DMS 273 (cell line): ENCODE measurements around the gene KRTAP22-2.

Experiments
- DNase-seq: peaks from one replicate; lab custom pipeline; 2025; ENCODE audit not compliant: unreplicated experiment; lab: John Stamatoyannopoulos, UW

Gene KRTAP22-2

DNA sequence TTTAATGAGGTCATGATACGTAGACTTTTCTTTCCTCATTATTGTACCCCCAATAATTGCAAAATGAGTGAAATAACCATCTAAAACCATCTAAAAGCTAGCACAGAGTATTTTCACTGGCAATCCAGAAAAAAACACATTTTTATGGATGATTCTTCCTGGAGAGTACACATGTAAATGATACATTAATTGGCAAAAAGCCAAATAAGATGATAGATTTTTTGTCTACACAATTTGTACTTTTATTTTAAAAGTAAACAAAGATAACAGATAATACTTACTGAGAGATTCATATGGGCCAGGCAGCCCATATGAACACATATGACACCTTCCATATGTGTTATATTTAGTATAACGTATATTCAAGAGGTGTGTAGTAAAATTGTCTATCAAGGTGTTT, 26.6 kb downstream of the KRTAP22-2 start:
- DNase-seq: no peak

DNA sequence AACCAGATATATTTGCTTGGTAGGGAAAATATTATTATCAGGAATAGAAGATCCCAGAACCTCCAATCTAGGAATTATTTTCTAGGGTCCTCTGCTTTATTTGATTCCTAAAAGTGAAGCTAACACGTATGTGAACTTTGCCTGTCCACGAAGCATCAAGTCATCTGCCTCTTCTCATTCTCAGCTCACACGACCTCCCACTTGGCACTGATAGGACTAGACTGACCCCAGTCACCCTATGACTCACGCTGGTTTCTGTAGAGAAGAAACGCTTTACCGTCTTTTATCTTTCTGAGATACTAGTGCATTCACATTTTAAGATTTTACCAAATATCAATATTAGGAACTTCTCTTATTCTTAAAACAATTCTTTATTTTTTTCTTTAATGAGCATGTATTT, 27.1 kb downstream of the KRTAP22-2 start:
- DNase-seq: no peak

DNA sequence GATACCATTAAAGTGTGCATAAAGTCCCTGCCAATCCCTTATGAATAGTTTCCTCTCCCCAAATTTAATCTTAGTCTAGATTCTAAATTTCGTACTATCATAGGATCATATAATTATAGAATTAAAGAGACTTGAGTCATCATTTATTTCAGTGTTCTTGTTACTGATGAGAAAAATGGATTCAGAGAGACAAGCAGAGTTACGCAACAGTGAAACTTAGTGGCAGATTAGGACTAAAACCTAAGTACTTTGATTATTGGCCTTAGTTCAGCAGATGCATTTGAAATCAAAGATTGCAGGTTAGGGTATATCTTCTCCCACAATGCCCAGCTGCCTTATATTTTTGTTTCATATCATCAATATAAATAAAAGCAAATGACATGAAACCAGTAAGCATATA, 28.2 kb downstream of the KRTAP22-2 start:
- no peak for DNase-seq

DNA sequence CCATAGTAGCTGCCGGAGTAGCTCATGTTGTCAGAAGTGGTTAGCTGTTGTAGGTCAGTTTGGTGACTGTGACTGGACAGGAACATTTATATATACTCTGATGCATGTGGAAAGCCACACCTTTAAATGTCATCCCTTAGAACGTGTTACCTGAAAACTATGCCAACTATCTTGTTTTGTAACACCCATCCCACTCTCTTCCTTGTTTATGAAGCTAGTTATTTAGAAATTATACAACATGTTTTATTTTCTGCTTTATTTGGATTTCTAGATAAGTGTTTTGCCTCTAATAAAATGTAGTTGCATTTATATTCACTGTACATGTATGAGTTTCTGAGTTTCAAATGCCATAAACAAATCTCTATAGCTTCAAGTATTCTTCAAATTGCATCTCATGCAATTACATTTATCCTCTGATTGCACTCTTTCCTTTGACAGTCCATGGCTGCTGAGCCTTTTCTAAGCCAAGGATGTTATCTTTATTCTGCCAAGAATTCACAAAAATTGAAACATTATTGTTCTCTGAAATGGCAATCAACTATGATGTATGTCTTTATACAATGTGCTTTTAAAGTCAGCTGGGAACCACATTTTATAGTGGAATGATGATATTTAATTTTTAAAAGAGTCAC, 28.8 kb downstream of the KRTAP22-2 start, which contains the start of gene KRTAP19-7:
KRTAP19-7 (minus strand) TSS at position 51 of the 632 bp plus-strand sequence; CDS start at position 26, 25 bp downstream.
- DNase-seq: no peak

DNA sequence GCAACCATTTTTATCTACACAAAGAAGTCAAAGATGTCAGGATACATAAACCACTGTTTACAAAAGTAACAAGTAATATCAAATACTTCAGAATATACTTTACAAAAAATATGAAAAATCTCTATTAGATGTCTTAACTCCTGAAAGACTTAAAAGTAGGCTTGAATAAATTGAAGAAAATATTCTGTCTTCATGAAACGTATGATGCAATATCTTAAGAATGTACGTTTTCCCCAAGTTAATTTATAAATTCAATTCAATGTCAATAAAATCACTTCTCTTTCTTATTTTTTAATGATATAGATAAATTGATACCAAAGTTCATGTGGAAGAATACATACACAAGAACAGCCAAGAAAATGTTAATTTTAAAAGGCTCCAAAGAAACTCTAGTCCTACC, 35.1 kb downstream of the KRTAP22-2 start:
- DNase-seq: no peak

DNA sequence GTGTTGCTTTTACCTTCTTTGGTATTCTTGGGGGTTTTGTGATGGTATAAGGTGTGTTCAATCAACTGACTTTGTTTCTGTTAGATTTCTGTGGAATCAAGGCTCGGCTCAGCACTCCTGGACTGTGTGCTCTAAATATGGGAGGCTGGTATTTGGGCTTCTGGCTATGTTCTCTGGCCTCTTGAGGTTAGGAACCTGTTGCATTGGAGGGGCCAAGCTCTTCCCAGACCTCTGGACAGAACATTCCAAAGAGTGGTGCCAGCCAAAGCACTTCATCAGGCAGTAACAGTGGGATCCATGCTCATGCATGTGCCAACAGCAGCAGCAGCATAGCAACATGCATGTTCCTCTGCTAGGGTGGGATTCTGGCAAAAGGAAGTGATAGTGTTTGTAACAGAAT, 37.4 kb downstream of the KRTAP22-2 start:
- no peak for DNase-seq

DNA sequence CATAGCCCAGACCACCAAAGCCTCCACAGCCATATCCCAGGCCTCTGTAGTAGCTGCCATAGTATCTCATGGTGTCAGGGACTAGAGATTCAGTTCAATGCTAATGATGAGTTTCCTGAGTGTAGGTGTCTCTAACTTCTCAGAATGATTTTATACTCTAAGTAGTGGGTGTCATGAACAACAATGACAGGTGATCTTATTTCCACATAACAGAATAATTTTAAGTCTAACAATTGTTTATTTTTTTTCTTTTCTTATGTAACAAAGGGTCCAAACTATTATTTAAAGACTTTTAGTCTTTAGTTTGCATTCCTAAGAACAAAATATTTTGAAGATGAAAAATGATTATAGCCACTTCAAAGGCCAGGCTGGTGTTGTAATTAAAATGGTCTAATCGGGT, 48.4 kb downstream of the KRTAP22-2 start, which contains the start of gene KRTAP19-6:
KRTAP19-6 (minus strand) TSS at position 101 of the 400 bp plus-strand sequence; CDS start at position 70, 31 bp downstream.
- no peak for DNase-seq
